ENCODE results near the gene CACNB1. TPM values are rescaled to one million over a fixed set of nuclear protein-coding genes. Genes with fewer than 3 reads are reported as not detected.
A peak's percentile ranks its signal among the peaks of the same experiment; 100 is the strongest.

The CACNB1 gene
- total and polyA plus RNA-seq, 2 of the 13 experiments (the other 11 are each of a cell fraction or from before 2014, with no cell fraction given): 0.75 to 1.5 TPM

DNA sequence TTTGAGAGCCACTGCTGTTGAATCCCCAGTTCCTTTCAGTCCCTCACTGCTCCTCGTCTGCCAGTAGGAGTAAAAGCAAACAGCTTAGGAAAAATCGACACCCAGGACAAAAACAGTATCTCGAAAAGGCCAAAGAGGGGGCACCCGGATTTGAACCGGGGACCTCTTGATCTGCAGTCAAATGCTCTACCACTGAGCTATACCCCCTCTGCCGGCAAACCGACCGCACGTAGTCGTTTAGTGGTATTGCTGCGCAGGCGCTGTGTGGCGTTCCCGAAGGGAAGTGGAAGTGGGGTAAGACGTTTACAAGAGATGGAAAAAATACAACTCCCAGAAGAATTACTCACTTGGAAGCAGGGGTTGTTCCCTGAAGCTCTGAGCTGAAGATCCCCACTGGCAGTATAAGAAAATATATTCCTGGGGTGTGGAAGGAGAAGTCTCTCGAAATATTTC lies 43.8 kb downstream of the CACNB1 start (continued):
- TF ChIP-seq, protein P1, sequence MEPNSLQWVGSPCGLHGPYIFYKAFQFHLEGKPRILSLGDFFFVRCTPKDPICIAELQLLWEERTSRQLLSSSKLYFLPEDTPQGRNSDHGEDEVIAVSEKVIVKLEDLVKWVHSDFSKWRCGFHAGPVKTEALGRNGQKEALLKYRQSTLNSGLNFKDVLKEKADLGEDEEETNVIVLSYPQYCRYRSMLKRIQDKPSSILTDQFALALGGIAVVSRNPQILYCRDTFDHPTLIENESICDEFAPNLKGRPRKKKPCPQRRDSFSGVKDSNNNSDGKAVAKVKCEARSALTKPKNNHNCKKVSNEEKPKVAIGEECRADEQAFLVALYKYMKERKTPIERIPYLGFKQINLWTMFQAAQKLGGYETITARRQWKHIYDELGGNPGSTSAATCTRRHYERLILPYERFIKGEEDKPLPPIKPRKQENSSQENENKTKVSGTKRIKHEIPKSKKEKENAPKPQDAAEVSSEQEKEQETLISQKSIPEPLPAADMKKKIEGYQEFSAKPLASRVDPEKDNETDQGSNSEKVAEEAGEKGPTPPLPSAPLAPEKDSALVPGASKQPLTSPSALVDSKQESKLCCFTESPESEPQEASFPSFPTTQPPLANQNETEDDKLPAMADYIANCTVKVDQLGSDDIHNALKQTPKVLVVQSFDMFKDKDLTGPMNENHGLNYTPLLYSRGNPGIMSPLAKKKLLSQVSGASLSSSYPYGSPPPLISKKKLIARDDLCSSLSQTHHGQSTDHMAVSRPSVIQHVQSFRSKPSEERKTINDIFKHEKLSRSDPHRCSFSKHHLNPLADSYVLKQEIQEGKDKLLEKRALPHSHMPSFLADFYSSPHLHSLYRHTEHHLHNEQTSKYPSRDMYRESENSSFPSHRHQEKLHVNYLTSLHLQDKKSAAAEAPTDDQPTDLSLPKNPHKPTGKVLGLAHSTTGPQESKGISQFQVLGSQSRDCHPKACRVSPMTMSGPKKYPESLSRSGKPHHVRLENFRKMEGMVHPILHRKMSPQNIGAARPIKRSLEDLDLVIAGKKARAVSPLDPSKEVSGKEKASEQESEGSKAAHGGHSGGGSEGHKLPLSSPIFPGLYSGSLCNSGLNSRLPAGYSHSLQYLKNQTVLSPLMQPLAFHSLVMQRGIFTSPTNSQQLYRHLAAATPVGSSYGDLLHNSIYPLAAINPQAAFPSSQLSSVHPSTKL (CRISPR knock-in tag; IDR thresholded peaks at IDR 0.05): no peak
- TF ChIP-seq, protein P2, sequence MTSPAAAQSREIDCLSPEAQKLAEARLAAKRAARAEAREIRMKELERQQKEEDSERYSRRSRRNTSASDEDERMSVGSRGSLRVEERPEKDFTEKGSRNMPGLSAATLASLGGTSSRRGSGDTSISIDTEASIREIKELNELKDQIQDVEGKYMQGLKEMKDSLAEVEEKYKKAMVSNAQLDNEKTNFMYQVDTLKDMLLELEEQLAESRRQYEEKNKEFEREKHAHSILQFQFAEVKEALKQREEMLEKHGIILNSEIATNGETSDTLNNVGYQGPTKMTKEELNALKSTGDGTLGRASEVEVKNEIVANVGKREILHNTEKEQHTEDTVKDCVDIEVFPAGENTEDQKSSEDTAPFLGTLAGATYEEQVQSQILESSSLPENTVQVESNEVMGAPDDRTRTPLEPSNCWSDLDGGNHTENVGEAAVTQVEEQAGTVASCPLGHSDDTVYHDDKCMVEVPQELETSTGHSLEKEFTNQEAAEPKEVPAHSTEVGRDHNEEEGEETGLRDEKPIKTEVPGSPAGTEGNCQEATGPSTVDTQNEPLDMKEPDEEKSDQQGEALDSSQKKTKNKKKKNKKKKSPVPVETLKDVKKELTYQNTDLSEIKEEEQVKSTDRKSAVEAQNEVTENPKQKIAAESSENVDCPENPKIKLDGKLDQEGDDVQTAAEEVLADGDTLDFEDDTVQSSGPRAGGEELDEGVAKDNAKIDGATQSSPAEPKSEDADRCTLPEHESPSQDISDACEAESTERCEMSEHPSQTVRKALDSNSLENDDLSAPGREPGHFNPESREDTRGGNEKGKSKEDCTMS (CRISPR knock-in tag; conservative IDR thresholded peaks at IDR 0.05): no peak
- peak; percentile 56; the same call in 1 of the 2 replicates for TF ChIP-seq YEATS4 (CRISPR knock-in tag; IDR thresholded peaks at IDR 0.05; ENCODE audit: borderline replicate concordance)
- no peak; the same call in 1 of the 2 replicates for TF ChIP-seq ZNF709 (CRISPR knock-in tag; IDR thresholded peaks at IDR 0.05)
- TF ChIP-seq, protein P3, sequence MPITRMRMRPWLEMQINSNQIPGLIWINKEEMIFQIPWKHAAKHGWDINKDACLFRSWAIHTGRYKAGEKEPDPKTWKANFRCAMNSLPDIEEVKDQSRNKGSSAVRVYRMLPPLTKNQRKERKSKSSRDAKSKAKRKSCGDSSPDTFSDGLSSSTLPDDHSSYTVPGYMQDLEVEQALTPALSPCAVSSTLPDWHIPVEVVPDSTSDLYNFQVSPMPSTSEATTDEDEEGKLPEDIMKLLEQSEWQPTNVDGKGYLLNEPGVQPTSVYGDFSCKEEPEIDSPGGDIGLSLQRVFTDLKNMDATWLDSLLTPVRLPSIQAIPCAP (CRISPR knock-in tag; IDR thresholded peaks at IDR 0.05; ENCODE audit: low read depth): no peak
- TF ChIP-seq, protein P4, sequence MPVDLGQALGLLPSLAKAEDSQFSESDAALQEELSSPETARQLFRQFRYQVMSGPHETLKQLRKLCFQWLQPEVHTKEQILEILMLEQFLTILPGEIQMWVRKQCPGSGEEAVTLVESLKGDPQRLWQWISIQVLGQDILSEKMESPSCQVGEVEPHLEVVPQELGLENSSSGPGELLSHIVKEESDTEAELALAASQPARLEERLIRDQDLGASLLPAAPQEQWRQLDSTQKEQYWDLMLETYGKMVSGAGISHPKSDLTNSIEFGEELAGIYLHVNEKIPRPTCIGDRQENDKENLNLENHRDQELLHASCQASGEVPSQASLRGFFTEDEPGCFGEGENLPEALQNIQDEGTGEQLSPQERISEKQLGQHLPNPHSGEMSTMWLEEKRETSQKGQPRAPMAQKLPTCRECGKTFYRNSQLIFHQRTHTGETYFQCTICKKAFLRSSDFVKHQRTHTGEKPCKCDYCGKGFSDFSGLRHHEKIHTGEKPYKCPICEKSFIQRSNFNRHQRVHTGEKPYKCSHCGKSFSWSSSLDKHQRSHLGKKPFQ (CRISPR knock-in tag; IDR thresholded peaks at IDR 0.05; ENCODE audit: insufficient replicate concordance): peak; percentile 26
- no peak for TF ChIP-seq ZNF563 (CRISPR knock-in tag; IDR thresholded peaks at IDR 0.05)
- TF ChIP-seq, protein P5, sequence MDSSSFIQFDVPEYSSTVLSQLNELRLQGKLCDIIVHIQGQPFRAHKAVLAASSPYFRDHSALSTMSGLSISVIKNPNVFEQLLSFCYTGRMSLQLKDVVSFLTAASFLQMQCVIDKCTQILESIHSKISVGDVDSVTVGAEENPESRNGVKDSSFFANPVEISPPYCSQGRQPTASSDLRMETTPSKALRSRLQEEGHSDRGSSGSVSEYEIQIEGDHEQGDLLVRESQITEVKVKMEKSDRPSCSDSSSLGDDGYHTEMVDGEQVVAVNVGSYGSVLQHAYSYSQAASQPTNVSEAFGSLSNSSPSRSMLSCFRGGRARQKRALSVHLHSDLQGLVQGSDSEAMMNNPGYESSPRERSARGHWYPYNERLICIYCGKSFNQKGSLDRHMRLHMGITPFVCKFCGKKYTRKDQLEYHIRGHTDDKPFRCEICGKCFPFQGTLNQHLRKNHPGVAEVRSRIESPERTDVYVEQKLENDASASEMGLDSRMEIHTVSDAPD (CRISPR knock-in tag; IDR thresholded peaks at IDR 0.05): no peak
- TF ChIP-seq ZNF3 (CRISPR knock-in tag; IDR thresholded peaks at IDR 0.05): 0 out of 2 replicates have a peak, but pooled peaks have one; percentile 14
- no peak for TF ChIP-seq ZNF549 (CRISPR knock-in tag; IDR thresholded peaks at IDR 0.05)
